IPS DF 6.9 (cell line): Measurements from ENCODE around the gene TTC7B.

ENCODE experiments used
- DNase-seq: peaks from one replicate; pipeline ENCODE4 v3.0.0-alpha.2; 2013; ENCODE audit warnings: low read depth, low spot score
- H3K27ac ChIP-seq: one replicate; pipeline ENCODE4 v1.5.1; 2013; ENCODE audit warnings: low read length, control low read depth
- H3K27me3 ChIP-seq: 2 replicates; pipeline ENCODE4 v1.6.1; 2013; ENCODE audit warnings: mild to moderate bottlenecking, low read length; ENCODE audit not compliant: control insufficient read depth, insufficient read depth
- H3K36me3 ChIP-seq: 2 replicates; pipeline ENCODE4 v1.6.1; 2013; ENCODE audit warnings: low read length; ENCODE audit not compliant: control insufficient read depth, insufficient read depth
- H3K4me1 ChIP-seq: 2 replicates; pipeline ENCODE4 v1.6.1; 2013; ENCODE audit warnings: low read length; ENCODE audit not compliant: control insufficient read depth, insufficient read depth
- H3K4me3 ChIP-seq: 2 replicates; pipeline ENCODE4 v1.5.1; 2013; ENCODE audit warnings: mild to moderate bottlenecking, low read length
- H3K9me3 ChIP-seq: 2 replicates; pipeline ENCODE4 v1.6.1; 2013; ENCODE audit warnings: low read length, inconsistent platforms; ENCODE audit not compliant: control insufficient read depth, insufficient read depth
- WGBS: extraction: QIAGEN DNeasy Blood & Tissue Kit; methylation state at CpG from one replicate; pipeline ENCODE4 v1.1.7; 2013; ENCODE audit warnings: mixed read lengths, missing lambda C conversion rate; ENCODE audit not compliant: insufficient read length, insufficient coverage; 5-methylcytosine and 5-hydroxymethylcytosine counted together

The TTC7B gene

GRCh38 chr14:90599748-90600507 lies 216.3 kb downstream of the TTC7B start:
- no CpG with 5 or more reads among the region's 12 CpGs for WGBS
- Histone ChIP-seq H3K36me3 (no peaks in the 10 kb centered on the region), H3K27ac (no peak overlapping the region), H3K9me3 (no peaks in the 10 kb centered on the region), H3K4me1 (peaks cover 2% of the 10 kb centered on the region; the same call in 1 of the 2 replicates), H3K27me3 (no peaks in the 10 kb centered on the region), H3K4me3 (no peak overlapping the region)
- no peak for DNase-seq

GRCh38 chr14:90599339-90599738 lies 216.9 kb downstream of the TTC7B start:
- H3K9me3 ChIP-seq, result no peaks in the 10 kb centered on the region
- H3K27me3 ChIP-seq, result no peaks in the 10 kb centered on the region
- no peak for DNase-seq
- H3K27ac ChIP-seq, result no peak overlapping the region
- H3K4me1 ChIP-seq, result peaks cover 2% of the 10 kb centered on the region; the same call in 1 of the 2 replicates
- no peaks in the 10 kb centered on the region for H3K36me3 ChIP-seq
- H3K4me3 ChIP-seq, result no peak overlapping the region
- no CpG with 5 or more reads among the region's 11 CpGs for WGBS

GRCh38 chr14:90597961-90598360 lies 218.3 kb downstream of the TTC7B start:
- no CpG with 5 or more reads among the region's 15 CpGs for WGBS
- no peak overlapping the region for H3K27ac ChIP-seq
- H3K27me3 ChIP-seq, result no peaks in the 10 kb centered on the region; the same call in 1 of the 2 replicates
- H3K4me1 ChIP-seq, result peaks cover 2% of the 10 kb centered on the region; the same call in 1 of the 2 replicates
- DNase-seq, result no peak
- H3K4me3 ChIP-seq, result no peak overlapping the region
- no peaks in the 10 kb centered on the region for H3K9me3 ChIP-seq
- no peaks in the 10 kb centered on the region for H3K36me3 ChIP-seq

GRCh38 chr14:90596733-90597132 lies 219.5 kb downstream of the TTC7B start:
- Histone ChIP-seq H3K27ac (no peak overlapping the region), H3K4me1 (peaks cover 2% of the 10 kb centered on the region; the same call in 1 of the 2 replicates), H3K27me3 (no peaks in the 10 kb centered on the region; the same call in 1 of the 2 replicates), H3K9me3 (no peaks in the 10 kb centered on the region), H3K4me3 (no peak overlapping the region), H3K36me3 (no peaks in the 10 kb centered on the region)
- DNase-seq, result no peak
- no CpG with 5 or more reads among the region's 8 CpGs for whole genome bisulfite sequencing

- WGBS, result no CpG with 5 or more reads among the region's 25 CpGs
- Histone ChIP-seq H3K4me1 (no peaks in the 10 kb centered on the region), H3K27me3 (no peaks in the 10 kb centered on the region; the same call in 1 of the 2 replicates), H3K9me3 (no peaks in the 10 kb centered on the region), H3K27ac (no peak overlapping the region), H3K4me3 (no peak overlapping the region), H3K36me3 (no peaks in the 10 kb centered on the region)
- DNase-seq, result no peak
These were observed 222.8 kb downstream of the TTC7B start for GRCh38 chr14:90593254-90594040.

- DNase-seq, result no peak
- WGBS, result no CpG with 5 or more reads among the region's 3 CpGs
These were observed 223.6 kb downstream of the TTC7B start for GRCh38 chr14:90592655-90593054.

GRCh38 chr14:90587918-90588317 lies 228.3 kb downstream of the TTC7B start:
- Histone ChIP-seq H3K4me1 (no peaks in the 10 kb centered on the region), H3K9me3 (no peaks in the 10 kb centered on the region), H3K27ac (no peak overlapping the region), H3K4me3 (no peak overlapping the region), H3K36me3 (no peaks in the 10 kb centered on the region), H3K27me3 (no peaks in the 10 kb centered on the region)
- WGBS, result no CpG with 5 or more reads among the region's 10 CpGs
- DNase-seq, result no peak

More at GRCh38 chr14:90592655-90593054, 223.6 kb downstream of the TTC7B start:
- no peak overlapping the region for H3K27ac ChIP-seq
- H3K36me3 ChIP-seq, result no peaks in the 10 kb centered on the region
- H3K4me3 ChIP-seq, result no peak overlapping the region
- H3K27me3 ChIP-seq, result no peaks in the 10 kb centered on the region; the same call in 1 of the 2 replicates
- no peaks in the 10 kb centered on the region for H3K4me1 ChIP-seq
- no peaks in the 10 kb centered on the region for H3K9me3 ChIP-seq

GRCh38 chr14:90587252-90587910 lies 228.8 kb downstream of the TTC7B start:
- Histone ChIP-seq H3K36me3 (no peaks in the 10 kb centered on the region), H3K27ac (no peak overlapping the region), H3K4me1 (no peaks in the 10 kb centered on the region), H3K9me3 (no peaks in the 10 kb centered on the region), H3K4me3 (no peak overlapping the region), H3K27me3 (no peaks in the 10 kb centered on the region)
- no CpG with 5 or more reads among the region's 6 CpGs for WGBS
- no peak for DNase-seq

- Histone ChIP-seq H3K27me3 (no peaks in the 10 kb centered on the region), H3K9me3 (no peaks in the 10 kb centered on the region), H3K36me3 (no peaks in the 10 kb centered on the region), H3K4me3 (no peak overlapping the region), H3K4me1 (no peaks in the 10 kb centered on the region), H3K27ac (no peak overlapping the region)
- WGBS, result no CpG with 5 or more reads among the region's 8 CpGs
- DNase-seq, result no peak
These were observed 231.1 kb downstream of the TTC7B start for GRCh38 chr14:90585106-90585505.

GRCh38 chr14:90583916-90584605 lies 232.2 kb downstream of the TTC7B start:
- no peak overlapping the region for H3K27ac ChIP-seq
- no peaks in the 10 kb centered on the region for H3K9me3 ChIP-seq
- H3K36me3 ChIP-seq, result no peaks in the 10 kb centered on the region
- no peaks in the 10 kb centered on the region for H3K27me3 ChIP-seq
- no peak for DNase-seq
- WGBS, result no CpG with 5 or more reads among the region's 12 CpGs
- no peaks in the 10 kb centered on the region for H3K4me1 ChIP-seq
- H3K4me3 ChIP-seq, result no peak overlapping the region
